Stimulated activated CD8-positive, alpha-beta memory T cell treated with anti-CD3 and anti-CD28 coated beads, Interleukin-15, amount 100 ng/mL, for 24 hours (primary cell): ENCODE measurements around the gene RAB1B.

Experiments
- DNase-seq: peaks from one replicate; pipeline ENCODE4 v3.0.0-alpha.2; 2020; ENCODE audit warnings: low read depth

Gene RAB1B

GRCh38 chr11:66268244-66268951 lies at the start of gene RAB1B:
Gene RAB1B, plus strand, starts transcription at chr11:66268639. Its CDS starts 41 bp downstream, at chr11:66268680.
- peak; percentile 98 for DNase-seq

GRCh38 chr11:66218846-66219620 lies 49.4 kb upstream of the RAB1B start:
- no peak for DNase-seq

DNA sequence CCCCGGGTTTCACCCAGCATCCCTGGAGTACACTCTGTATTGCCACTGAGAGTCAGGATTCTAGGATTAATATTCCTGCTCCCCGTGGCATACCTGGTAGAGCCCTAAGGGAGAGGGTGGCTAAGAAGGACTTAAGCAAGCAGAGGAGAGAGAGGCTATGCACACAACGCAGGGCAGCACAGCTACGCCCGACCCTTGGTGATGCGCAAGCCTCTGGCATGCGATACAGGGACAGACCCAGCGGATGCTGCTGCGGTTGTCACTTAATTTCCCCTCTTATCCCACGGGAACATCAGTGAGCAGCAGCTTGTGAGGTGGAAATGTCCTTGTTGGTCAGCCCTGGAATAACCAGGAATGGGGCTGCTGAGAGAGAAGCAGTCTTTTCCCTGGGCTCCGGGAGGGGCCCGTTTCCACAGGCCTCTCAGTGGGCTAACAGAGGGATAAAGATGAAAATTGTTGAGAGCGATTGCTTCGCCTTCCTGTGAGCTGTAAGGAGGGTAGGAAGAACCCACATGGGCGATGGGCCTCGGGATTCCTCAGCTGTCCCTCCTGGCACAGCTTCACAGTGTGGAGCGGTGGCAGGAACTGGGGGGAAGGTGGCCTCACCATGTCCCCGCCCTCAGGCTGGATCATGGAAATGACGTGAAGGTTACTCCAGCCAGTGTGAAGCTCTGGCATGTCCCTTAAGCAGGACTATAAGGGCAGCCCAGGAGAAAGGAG lies 48.4 kb upstream of the RAB1B start:
- no peak for DNase-seq

GRCh38 chr11:66220566-66220935 lies 47.9 kb upstream of the RAB1B start:
- DNase-seq: no peak

DNA sequence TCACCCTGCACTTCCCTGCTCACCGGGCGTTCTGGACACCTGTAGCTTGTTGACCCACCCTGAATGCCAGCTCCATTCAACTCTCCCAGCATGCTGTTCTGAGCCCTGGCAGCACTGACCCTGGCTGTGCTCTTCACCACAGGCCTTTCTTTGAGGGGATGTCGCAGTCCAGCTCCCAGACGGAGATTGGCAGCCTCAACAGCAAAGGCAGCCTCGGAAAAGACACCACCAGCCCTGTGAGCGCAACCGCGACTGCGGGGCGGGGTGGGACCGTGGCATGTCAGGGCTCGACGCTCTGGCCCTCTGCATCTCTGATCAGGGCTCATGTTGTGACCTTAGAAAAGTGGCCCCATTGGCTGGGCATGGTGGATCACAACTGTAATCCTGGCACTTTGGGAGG lies 47.4 kb upstream of the RAB1B start:
- DNase-seq: no peak

DNA sequence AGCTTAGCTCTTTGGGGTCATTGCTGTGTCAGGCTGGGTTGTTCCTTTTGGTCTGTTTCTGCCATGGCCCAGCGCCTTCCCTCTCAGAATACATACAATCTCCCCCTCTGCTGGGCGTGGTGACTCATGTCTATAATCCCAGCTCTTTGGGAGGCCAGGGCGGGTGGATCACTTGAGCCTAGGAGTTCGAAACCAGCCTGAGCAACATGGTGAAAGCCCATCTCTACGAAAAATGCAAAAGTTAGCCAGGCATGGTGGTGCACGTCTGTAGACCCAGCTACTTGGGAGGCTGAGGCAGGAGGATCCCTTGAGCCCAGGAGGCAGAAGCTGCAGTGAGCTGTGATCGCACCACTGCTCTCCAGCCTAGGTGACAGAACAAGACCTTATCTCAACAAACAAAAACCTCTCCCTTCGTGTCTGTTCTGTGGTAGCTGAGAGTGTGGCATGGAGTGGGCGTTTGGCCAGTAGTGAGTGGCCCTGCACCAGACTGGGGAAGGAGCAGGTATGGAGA lies 46.7 kb upstream of the RAB1B start:
- no peak for DNase-seq

GRCh38 chr11:66222358-66223149 lies 45.9 kb upstream of the RAB1B start:
- peak; percentile 72 for DNase-seq

GRCh38 chr11:66224226-66224855 lies 44.1 kb upstream of the RAB1B start:
- DNase-seq: no peak

DNA sequence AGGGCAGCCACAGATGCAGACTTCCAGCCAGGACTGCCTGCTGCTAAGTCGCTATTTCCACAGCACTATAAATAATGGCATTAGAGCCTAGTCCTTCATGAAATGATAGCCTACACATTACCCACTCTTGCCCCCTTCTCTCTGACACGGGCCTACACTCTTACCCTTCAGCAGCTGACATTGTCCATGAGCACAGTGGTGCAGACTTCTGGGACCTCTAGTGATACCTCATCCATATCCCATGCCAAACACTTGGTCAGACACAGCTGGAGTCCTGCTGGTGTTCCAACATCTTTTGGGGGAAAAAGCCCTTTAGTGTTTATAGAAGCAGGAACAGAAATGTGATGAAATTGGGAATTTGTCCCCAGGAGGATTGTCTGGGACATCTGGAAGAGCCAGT lies 43.4 kb upstream of the RAB1B start:
- no peak for DNase-seq

GRCh38 chr11:66226101-66226500 lies 42.3 kb upstream of the RAB1B start:
- DNase-seq: no peak

DNA sequence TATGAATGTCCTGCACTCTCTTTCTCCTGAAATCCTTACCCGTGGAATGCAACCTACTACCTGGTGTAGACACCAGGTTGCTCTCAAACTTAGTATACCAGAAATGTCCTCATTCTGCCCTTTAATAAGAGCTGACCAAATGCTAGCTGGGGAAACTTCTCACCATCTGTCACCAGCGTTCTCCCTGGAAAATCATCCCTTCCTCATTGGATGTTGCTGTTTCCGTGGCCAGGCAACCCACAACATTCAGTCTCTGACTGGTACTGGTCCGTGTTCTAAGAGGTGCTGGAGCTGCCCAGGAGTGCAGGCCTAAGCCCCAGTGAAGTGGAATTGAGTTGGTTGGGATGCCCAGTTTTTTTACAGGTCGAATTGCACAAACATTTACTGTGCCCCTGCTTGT lies 40.7 kb upstream of the RAB1B start:
- DNase-seq: no peak

GRCh38 chr11:66228521-66228920 lies 39.9 kb upstream of the RAB1B start:
- no peak for DNase-seq

DNA sequence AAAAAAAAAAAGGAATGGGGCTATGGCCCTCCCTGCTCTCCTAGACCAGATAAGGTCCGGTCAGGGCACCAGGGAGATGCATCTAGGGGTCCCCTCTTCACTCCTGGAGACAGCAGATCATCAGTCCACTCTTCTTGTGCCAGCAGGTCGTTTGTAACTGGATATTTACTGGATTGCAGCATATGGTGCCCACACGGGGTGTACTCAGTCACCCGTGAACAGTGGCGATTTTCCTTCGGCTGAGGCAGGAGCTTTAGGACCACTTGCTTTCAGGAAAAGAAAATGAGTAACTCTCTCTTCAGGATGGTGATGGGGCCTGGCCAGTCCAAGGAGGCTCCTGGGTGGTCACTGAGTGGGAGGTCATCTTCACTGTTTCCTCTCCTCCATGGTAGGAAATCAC lies 38.3 kb upstream of the RAB1B start:
- no peak for DNase-seq

GRCh38 chr11:66230978-66231377 lies 37.5 kb upstream of the RAB1B start:
- no peak for DNase-seq

DNA sequence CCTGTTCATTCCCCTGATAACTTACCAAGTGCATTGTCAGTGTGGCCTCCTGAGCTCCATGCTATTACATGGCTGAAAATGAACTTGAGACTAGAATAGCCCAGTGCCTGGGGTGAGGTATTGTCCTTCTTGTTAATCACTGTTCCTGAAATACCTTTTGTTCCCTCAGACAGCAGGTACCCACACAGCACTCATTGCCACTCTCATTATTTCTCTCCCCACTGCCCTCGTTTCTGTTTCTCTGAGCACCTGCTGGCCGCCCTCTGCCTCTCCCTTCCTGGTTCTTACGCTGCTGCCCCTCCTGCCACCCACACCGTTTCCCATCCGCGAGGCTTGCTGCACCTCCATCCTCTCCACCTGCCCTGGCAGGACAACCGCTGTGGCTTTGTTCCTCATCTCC lies 36.9 kb upstream of the RAB1B start:
- DNase-seq: no peak

GRCh38 chr11:66232769-66233168 lies 35.7 kb upstream of the RAB1B start:
- no peak for DNase-seq

DNA sequence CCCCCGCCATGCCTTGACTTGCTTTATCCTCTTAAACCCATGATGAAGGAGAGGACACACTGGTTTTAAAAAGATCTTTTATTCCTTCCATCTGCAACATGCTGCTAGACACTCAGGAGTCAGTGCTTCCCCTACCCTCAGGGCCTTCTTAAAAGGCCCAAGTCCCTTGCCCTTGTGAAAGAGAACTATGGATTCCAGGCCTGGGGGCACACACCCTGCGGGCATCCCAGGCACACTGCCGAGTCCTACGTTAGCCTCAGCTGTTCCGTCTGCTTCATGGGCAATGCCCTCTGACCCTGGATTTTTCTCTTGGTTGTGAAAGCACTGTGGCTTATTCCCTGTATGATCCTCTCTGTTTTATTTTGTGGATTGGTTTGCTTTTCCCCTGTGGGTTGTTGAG lies 35.1 kb upstream of the RAB1B start:
- no peak for DNase-seq

DNA sequence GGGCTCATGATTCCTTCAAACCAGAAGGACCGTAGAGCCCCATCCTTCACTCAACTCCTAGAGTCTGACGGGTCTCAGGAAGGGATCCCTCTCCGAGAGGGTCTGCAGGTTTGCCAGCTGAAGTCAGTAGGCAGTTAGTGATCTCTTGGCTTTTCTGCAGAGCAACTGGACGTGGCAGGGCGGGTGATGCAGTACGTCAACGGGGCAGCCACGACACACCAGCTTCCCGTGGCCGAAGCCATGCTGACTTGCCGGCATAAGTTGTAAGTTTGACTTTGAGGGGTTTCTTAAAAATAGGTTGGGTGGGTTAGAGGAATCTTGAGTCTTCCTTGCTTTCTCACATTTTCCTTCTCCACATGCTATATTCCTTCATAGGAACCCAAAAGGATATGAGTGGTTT lies 33.3 kb upstream of the RAB1B start:
- no peak for DNase-seq

DNA sequence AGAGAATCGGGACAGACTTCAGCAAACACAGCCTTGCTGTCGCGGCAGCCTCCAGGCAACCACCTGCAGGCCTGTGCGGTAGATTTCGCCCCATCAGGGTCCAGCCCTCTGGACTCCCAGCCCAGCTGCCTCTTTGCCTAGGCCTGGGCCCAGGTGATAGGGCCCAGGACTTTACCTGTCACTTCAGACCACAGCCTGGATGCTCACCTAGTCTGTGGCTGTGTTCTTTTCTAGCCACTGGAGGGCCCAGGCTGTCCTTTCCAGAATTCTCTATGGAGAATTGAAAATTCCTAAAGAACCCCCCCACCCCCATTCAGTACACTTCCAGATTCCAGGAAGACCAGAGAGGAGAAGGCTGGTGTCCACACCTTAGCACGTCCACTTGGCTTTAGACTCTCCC lies 30.6 kb upstream of the RAB1B start:
- DNase-seq: no peak

GRCh38 chr11:66238786-66239413 lies 29.5 kb upstream of the RAB1B start:
- DNase-seq: no peak

- no peak for DNase-seq
These were observed 28.9 kb upstream of the RAB1B start for GRCh38 chr11:66239511-66239910.
